GM12864 (cell line): Measurements from ENCODE around the gene ERCC1.

Source experiments
- DNase-seq: peaks from one replicate; pipeline ENCODE4 v3.0.0-alpha.2; 2011; ENCODE audit warnings: low read depth
- H3K4me3 ChIP-seq: 2 replicates; pipeline ENCODE4 v1.5.1; 2011; ENCODE audit warnings: mild to moderate bottlenecking, low read depth, low read length, control low read depth
- TF ChIP-seq, protein P1 (sequence below): IDR thresholded peaks from 2 replicates; pipeline ENCODE4 v1.5.1; 2011; ENCODE audit warnings: low read depth, mild to moderate bottlenecking, moderate library complexity, low read length, control low read depth, inconsistent platforms; ENCODE audit errors: missing control alignments

Gene ERCC1

GRCh38 chr19:45395821-45396617 lies 27.7 kb downstream of the ERCC1 start:
- no peak overlapping the region for H3K4me3 ChIP-seq
- DNase-seq: no peak
- TF ChIP-seq, protein P1, sequence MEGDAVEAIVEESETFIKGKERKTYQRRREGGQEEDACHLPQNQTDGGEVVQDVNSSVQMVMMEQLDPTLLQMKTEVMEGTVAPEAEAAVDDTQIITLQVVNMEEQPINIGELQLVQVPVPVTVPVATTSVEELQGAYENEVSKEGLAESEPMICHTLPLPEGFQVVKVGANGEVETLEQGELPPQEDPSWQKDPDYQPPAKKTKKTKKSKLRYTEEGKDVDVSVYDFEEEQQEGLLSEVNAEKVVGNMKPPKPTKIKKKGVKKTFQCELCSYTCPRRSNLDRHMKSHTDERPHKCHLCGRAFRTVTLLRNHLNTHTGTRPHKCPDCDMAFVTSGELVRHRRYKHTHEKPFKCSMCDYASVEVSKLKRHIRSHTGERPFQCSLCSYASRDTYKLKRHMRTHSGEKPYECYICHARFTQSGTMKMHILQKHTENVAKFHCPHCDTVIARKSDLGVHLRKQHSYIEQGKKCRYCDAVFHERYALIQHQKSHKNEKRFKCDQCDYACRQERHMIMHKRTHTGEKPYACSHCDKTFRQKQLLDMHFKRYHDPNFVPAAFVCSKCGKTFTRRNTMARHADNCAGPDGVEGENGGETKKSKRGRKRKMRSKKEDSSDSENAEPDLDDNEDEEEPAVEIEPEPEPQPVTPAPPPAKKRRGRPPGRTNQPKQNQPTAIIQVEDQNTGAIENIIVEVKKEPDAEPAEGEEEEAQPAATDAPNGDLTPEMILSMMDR: no peak

GRCh38 chr19:45391871-45392665 lies 31.6 kb downstream of the ERCC1 start:
- no peak for DNase-seq
- H3K4me3 ChIP-seq: no peak overlapping the region
- TF ChIP-seq, protein P1: no peak

GRCh38 chr19:45391346-45391745 lies 32.4 kb downstream of the ERCC1 start:
- TF ChIP-seq, protein P1: no peak
- no peak for DNase-seq
- H3K4me3 ChIP-seq: no peak overlapping the region

DNA sequence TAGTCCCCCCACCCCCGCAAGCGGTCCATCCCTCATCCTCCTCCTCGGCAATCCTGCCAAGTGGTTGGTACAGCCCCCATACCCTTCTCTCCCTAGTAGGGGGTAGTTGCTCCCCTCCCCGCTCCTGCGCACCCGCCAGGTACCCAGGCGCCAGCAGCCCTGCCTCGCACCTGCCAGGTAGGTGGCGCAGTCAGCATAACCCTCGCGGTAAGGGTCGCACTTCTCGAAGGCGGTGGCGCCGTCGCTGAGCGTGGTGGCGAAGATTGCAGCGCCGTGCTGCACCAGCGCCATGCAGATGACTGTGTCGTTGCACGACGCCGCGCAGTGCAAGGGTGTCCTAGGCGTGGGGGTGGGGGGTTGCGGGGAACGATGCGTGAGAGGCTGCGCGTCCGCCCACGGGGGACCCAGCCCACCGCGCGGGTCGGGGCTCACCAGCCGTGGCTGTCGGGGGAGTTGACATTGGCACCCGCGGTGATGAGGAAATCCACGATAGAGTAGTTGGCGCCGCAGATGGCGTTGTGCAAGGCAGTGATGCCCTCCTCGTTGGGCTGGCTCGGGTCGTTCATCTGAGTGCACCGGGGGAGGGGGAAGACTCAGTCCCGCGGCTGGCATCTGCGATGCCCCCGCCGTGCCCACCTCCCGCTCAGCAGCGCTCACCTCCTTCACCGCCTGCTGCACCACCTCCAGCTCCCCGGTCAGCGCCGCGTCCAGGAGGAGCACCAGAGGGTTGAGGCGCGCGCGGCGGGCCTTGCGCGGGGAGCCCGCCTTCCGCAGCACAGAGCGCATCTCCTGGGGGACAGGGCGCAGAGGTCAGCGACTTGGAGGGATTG lies 38.1 kb downstream of the ERCC1 start:
- TF ChIP-seq, protein P1: no peak
- no peak for DNase-seq
- no peak overlapping the region for H3K4me3 ChIP-seq

DNA sequence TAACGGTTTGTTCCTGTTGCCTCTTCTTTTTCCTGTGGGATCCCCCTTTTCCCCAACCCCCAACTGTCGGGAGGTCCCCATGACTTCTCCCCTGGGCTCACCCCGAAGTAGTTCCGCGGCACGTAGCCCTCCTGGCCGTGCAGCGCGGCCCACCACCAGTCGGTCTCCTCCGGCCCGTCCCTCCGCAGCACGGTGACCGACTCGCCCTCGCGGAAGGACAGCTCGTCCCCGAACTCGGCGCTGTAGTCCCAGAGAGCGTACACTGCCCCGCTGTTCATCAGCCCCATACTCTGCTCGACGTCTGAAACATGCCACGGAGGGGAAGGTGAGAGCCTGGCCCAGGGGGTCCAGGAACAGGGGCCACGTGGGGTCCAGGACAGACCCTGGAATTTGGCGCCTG lies 41.3 kb downstream of the ERCC1 start:
- TF ChIP-seq, protein P1: no peak
- no peak overlapping the region for H3K4me3 ChIP-seq
- DNase-seq: no peak

DNA sequence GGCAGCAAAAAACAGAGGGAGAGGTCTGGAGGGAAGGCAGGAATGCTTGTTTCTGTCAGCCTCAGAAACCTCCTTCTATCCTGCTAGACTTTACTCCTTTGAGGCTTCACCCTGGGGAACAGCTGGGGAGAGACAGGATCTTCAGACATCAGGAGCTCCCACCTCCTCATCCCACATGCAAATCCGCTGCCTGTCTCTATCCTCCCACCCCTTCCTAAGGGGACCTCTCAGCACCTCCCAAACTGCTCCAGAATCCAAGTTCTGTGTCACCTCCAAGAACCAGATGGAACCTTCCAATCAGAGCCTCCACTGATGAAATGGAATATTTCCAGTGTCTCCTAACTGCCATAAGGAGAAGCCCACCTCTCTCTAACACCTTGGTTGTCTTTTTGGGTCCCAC lies 43.6 kb downstream of the ERCC1 start:
- H3K4me3 ChIP-seq: no peak overlapping the region
- DNase-seq: no peak
- TF ChIP-seq, protein P1: no peak
